HFFc6 (cell line): ENCODE data around the gene ATF4. TPM values are rescaled to one million over a fixed set of nuclear protein-coding genes. Genes with fewer than 3 reads are reported as not detected.

Experiments
- DNase-seq: peaks from one replicate; pipeline ENCODE4 v3.0.0-alpha.2; 2018
- H3K27ac Mint-ChIP-seq: 2 replicates; pipeline ENCODE4 v1.8.0; 2020; ENCODE audit warnings: mild to moderate bottlenecking, mixed read lengths
- H3K27me3 Mint-ChIP-seq: 2 replicates; pipeline ENCODE4 v1.8.0; 2021; ENCODE audit warnings: mild to moderate bottlenecking, moderate library complexity, mixed read lengths; ENCODE audit not compliant: insufficient read depth
- H3K36me3 Mint-ChIP-seq: 2 replicates; pipeline ENCODE4 v1.8.0; 2021; ENCODE audit warnings: low read depth, mixed read lengths
- H3K4me1 Mint-ChIP-seq: 2 replicates; pipeline ENCODE4 v1.8.0; 2020; ENCODE audit warnings: low read depth, mixed read lengths
- H3K4me3 Mint-ChIP-seq: 2 replicates; pipeline ENCODE4 v1.8.0; 2020; ENCODE audit warnings: mild to moderate bottlenecking, moderate library complexity, mixed read lengths
- H3K9me3 Mint-ChIP-seq: 2 replicates; pipeline ENCODE4 v1.8.0; 2020; ENCODE audit warnings: mild to moderate bottlenecking, mixed read lengths
- CTCF ChIP-seq: fragments of 200-600 bp; sonication (generic); IDR thresholded peaks from 2 replicates; pipeline ENCODE4 v1.5.0; 2021; ENCODE audit warnings: antibody characterized with exemption, mild to moderate bottlenecking
- total RNA-seq, 6 experiments: library from RNA; stranded (reverse); fragmentation: NEBNext Ultra II Directional; extraction: Animal tissue kit (Norgen Biotek cat#: 25700); gene quantifications; 2 replicates in 1 of 6; 3 replicates in 5 of 6; pipeline ENCODE4 v1.2.3, GENCODE V29; 2021

Gene ATF4
- total RNA-seq, 6 experiments from 2014 or later: 227 to 271 (median 249) TPM

GRCh38 chr22:39534092-39534506, 13.7 kb downstream of the ATF4 start:
- Mint-ChIP-seq H3K36me3 (peaks cover 20% of the 10 kb centered on the region), H3K4me1 (peaks cover 35% of the 10 kb centered on the region), H3K27me3 (peaks cover 4% of the 10 kb centered on the region), H3K4me3 (no peak overlapping the region), H3K27ac (peak overlapping the region; percentile 54; the same call in 1 of the 2 replicates), H3K9me3 (no peaks in the 10 kb centered on the region)
- TF ChIP-seq CTCF: no peak
- no peak for DNase-seq

- Mint-ChIP-seq H3K27me3 (peaks cover 3% of the 10 kb centered on the region), H3K4me3 (no peak overlapping the region), H3K9me3 (no peaks in the 10 kb centered on the region), H3K4me1 (peaks cover 29% of the 10 kb centered on the region), H3K36me3 (peaks cover 19% of the 10 kb centered on the region), H3K27ac (peak overlapping the region; percentile 54; the same call in 1 of the 2 replicates)
- TF ChIP-seq CTCF: peak; percentile 98
- no peak for DNase-seq
Measured at GRCh38 chr22:39534591-39535356, 14.4 kb downstream of the ATF4 start.

- no peak for DNase-seq
- H3K4me3 Mint-ChIP-seq: no peak overlapping the region
- no peak overlapping the region for H3K27ac Mint-ChIP-seq
- peaks cover 14% of the 10 kb centered on the region for H3K36me3 Mint-ChIP-seq
- H3K9me3 Mint-ChIP-seq: no peaks in the 10 kb centered on the region
- peaks cover 8% of the 10 kb centered on the region for H3K27me3 Mint-ChIP-seq
- no peak for TF ChIP-seq CTCF
- H3K4me1 Mint-ChIP-seq: peaks cover 23% of the 10 kb centered on the region
Measured at GRCh38 chr22:39535357-39535725, 15.0 kb downstream of the ATF4 start.

GRCh38 chr22:39535831-39536449, 15.6 kb downstream of the ATF4 start:
- no peak for TF ChIP-seq CTCF
- no peak for DNase-seq
- Mint-ChIP-seq H3K27me3 (peaks cover 12% of the 10 kb centered on the region), H3K4me3 (no peak overlapping the region), H3K4me1 (peaks cover 17% of the 10 kb centered on the region), H3K36me3 (peaks cover 9% of the 10 kb centered on the region), H3K9me3 (no peaks in the 10 kb centered on the region), H3K27ac (no peak overlapping the region)

GRCh38 chr22:39536711-39537110, 16.3 kb downstream of the ATF4 start:
- H3K36me3 Mint-ChIP-seq: peaks cover 4% of the 10 kb centered on the region
- H3K27me3 Mint-ChIP-seq: peaks cover 13% of the 10 kb centered on the region
- no peak overlapping the region for H3K27ac Mint-ChIP-seq
- no peak overlapping the region for H3K4me3 Mint-ChIP-seq
- TF ChIP-seq CTCF: no peak
- peaks cover 9% of the 10 kb centered on the region for H3K4me1 Mint-ChIP-seq
- no peaks in the 10 kb centered on the region for H3K9me3 Mint-ChIP-seq
- DNase-seq: no peak
